Caco-2 (cell line): ENCODE results near the gene KCNA1. TPM values are rescaled to one million over a fixed set of nuclear protein-coding genes. Genes with fewer than 3 reads are reported as not detected.

ENCODE experiments used
- BruUV-seq: library from RNA; stranded (reverse); fragments of 400-500 nt; replicated peaks from 2 replicates; lab custom pipeline; 2021; lab: Mats Ljungman, UMichigan
- CTCF ChIA-PET: fragments of 300-600 bp; sonication (Branson Sonifier 250); formaldehyde crosslinking; loops from one replicate; lab custom pipeline; 2022; ENCODE audit warnings: antibody characterized with exemption; lab: Charles Lee
- POLR2A ChIA-PET: fragments of 300-600 bp; sonication (Branson Sonifier 250); formaldehyde crosslinking; loops from one replicate; lab custom pipeline; 2022; ENCODE audit warnings: antibody characterized with exemption; lab: Charles Lee
- DNase-seq, 2 experiments: peaks; one replicate each; pipeline versions ENCODE4 v3.0.0 to v3.0.0-alpha.2; 2020 to 2022
- H3K27me3 ChIP-seq: replicated peaks from 2 replicates; pipeline ENCODE4 v1.6.0; 2011; ENCODE audit warnings: low read length; ENCODE audit not compliant: control insufficient read depth, insufficient read depth
- H3K36me3 ChIP-seq: 2 replicates; pipeline ENCODE4 v1.5.1; 2011; ENCODE audit warnings: low read length; ENCODE audit not compliant: control insufficient read depth, insufficient read depth
- H3K4me1 ChIP-seq: fragments of 250-450 bp; sonication (Bioruptor Pico); 2 replicates; pipeline ENCODE4 v1.5.1; 2020; ENCODE audit warnings: mild to moderate bottlenecking
- H3K4me3 ChIP-seq: 2 replicates; pipeline ENCODE4 v1.5.1; 2011; ENCODE audit warnings: low read depth, mild to moderate bottlenecking, control low read depth, low read length
- H3K9me3 ChIP-seq: fragments of 250-450 bp; sonication (Bioruptor Pico); 2 replicates; pipeline ENCODE4 v1.5.1; 2020; ENCODE audit warnings: mild to moderate bottlenecking, moderate library complexity
- H3K27ac Mint-ChIP-seq: one replicate; pipeline ENCODE4 v1.8.0; 2022; ENCODE audit warnings: mixed read lengths; ENCODE audit not compliant: unreplicated experiment
- H3K27me3 Mint-ChIP-seq: one replicate; pipeline ENCODE4 v1.8.0; 2022; ENCODE audit warnings: mixed read lengths; ENCODE audit not compliant: insufficient read depth, unreplicated experiment
- H3K36me3 Mint-ChIP-seq: one replicate; pipeline ENCODE4 v1.8.0; 2022; ENCODE audit warnings: mild to moderate bottlenecking, mixed read lengths; ENCODE audit not compliant: insufficient read depth, unreplicated experiment
- H3K4me1 Mint-ChIP-seq: one replicate; pipeline ENCODE4 v1.8.0; 2022; ENCODE audit warnings: low read depth, mixed read lengths; ENCODE audit not compliant: unreplicated experiment
- H3K4me3 Mint-ChIP-seq: one replicate; pipeline ENCODE4 v1.8.0; 2022; ENCODE audit warnings: mild to moderate bottlenecking, moderate library complexity, mixed read lengths; ENCODE audit not compliant: unreplicated experiment
- H3K9me3 Mint-ChIP-seq: one replicate; pipeline ENCODE4 v1.8.0; 2022; ENCODE audit warnings: mixed read lengths; ENCODE audit not compliant: unreplicated experiment
- intact Hi-C: fragments of 100-400 bp; cut with micrococcal nuclease; formaldehyde crosslinking; loops from one replicate; pipeline ENCODE4 v1.10.0; 2022; ENCODE audit not compliant: unreplicated experiment
- total RNA-seq: library from RNA; stranded (reverse); gene quantifications from 2 replicates; pipeline ENCODE4 v1.2.3, GENCODE V29; 2022
- TF ChIP-seq, protein P1 (sequence below), 2 experiments: fragments of 200-600 bp in 1 of 2; IDR thresholded peaks; 1 replicate in 1 of 2; 2 replicates in 1 of 2; pipeline versions ENCODE4 v1.5.1 to v1.8.0; 2011 to 2022; ENCODE audit warnings: antibody characterized with exemption in 1 of 2, control low read depth in 1 of 2, inconsistent platforms in 1 of 2, low read depth in 1 of 2, low read length in 1 of 2, mild to moderate bottlenecking in 1 of 2, moderate library complexity in 1 of 2; ENCODE audit not compliant: insufficient read depth in 1 of 2, severe bottlenecking in 1 of 2, unreplicated experiment in 1 of 2

The KCNA1 gene
- total RNA-seq, 1 experiment from 2014 or later, result not detected

DNA sequence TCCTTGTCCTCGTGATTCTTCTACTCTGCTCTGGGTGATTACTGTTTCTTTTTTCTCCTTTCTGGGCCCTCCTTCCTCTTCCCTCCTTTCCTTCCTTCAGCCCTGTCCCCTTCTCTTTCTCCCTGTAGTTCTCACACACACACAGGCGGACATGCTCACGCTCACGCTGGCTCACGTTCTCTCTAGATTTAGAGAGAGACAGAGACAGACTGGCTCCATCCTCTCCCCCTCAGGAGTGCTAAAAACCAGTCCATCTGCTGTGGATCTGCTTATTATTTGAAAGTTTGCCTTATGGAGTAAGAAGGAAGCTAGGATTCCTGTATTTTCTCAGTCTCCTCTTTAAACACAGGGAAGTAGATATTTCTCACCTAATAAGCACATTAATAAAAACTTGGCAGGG lies 48.1 kb downstream of the KCNA1 start:
- Histone ChIP-seq H3K4me1 (peaks cover 4% of the 10 kb centered on the region), H3K27me3 (peaks cover 3% of the 10 kb centered on the region), H3K4me3 (no peak overlapping the region), H3K36me3 (no peaks in the 10 kb centered on the region), H3K9me3 (no peaks in the 10 kb centered on the region)
- H3K4me3 Mint-ChIP-seq, result no peak overlapping the region
- no peak overlapping the region for H3K27ac Mint-ChIP-seq
- DNase-seq, result no peak
- H3K27me3 Mint-ChIP-seq, result peaks cover 58% of the 10 kb centered on the region
- CTCF ChIA-PET, result no interaction called here
- no peaks in the 10 kb centered on the region for H3K9me3 Mint-ChIP-seq
- TF ChIP-seq, protein P1, sequence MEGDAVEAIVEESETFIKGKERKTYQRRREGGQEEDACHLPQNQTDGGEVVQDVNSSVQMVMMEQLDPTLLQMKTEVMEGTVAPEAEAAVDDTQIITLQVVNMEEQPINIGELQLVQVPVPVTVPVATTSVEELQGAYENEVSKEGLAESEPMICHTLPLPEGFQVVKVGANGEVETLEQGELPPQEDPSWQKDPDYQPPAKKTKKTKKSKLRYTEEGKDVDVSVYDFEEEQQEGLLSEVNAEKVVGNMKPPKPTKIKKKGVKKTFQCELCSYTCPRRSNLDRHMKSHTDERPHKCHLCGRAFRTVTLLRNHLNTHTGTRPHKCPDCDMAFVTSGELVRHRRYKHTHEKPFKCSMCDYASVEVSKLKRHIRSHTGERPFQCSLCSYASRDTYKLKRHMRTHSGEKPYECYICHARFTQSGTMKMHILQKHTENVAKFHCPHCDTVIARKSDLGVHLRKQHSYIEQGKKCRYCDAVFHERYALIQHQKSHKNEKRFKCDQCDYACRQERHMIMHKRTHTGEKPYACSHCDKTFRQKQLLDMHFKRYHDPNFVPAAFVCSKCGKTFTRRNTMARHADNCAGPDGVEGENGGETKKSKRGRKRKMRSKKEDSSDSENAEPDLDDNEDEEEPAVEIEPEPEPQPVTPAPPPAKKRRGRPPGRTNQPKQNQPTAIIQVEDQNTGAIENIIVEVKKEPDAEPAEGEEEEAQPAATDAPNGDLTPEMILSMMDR (IDR thresholded peaks at IDR 0.05; ENCODE audit: insufficient read depth in 1 of 2, low read depth in 1 of 2, low read length in 1 of 2, severe bottlenecking in 1 of 2, unreplicated experiment in 1 of 2), result no peak
- intact Hi-C loops, result no loop called here
- BruUV-seq, result no TSS peak
- no peaks in the 10 kb centered on the region for H3K36me3 Mint-ChIP-seq
- H3K4me1 Mint-ChIP-seq, result no peaks in the 10 kb centered on the region
- POLR2A ChIA-PET, result no interaction called here

GRCh38 chr12:4958697-4959375 lies 49.1 kb downstream of the KCNA1 start:
- Mint-ChIP-seq H3K27me3 (peaks cover 48% of the 10 kb centered on the region), H3K36me3 (no peaks in the 10 kb centered on the region), H3K27ac (no peak overlapping the region), H3K4me3 (no peak overlapping the region), H3K4me1 (peaks cover 9% of the 10 kb centered on the region), H3K9me3 (no peaks in the 10 kb centered on the region)
- no peak overlapping the region for H3K4me3 ChIP-seq
- DNase-seq, result no peak
- TF ChIP-seq, protein P1 (IDR thresholded peaks at IDR 0.05; ENCODE audit: insufficient read depth in 1 of 2, low read depth in 1 of 2, low read length in 1 of 2, severe bottlenecking in 1 of 2, unreplicated experiment in 1 of 2), result no peak
- BruUV-seq, result no TSS peak
- H3K9me3 ChIP-seq, result no peaks in the 10 kb centered on the region
- peaks cover 13% of the 10 kb centered on the region for H3K4me1 ChIP-seq
- peaks cover 3% of the 10 kb centered on the region for H3K27me3 ChIP-seq
- POLR2A ChIA-PET, result no interaction called here
- H3K36me3 ChIP-seq, result no peaks in the 10 kb centered on the region
- intact Hi-C loops, result no loop called here
- CTCF ChIA-PET, result no interaction called here

DNA sequence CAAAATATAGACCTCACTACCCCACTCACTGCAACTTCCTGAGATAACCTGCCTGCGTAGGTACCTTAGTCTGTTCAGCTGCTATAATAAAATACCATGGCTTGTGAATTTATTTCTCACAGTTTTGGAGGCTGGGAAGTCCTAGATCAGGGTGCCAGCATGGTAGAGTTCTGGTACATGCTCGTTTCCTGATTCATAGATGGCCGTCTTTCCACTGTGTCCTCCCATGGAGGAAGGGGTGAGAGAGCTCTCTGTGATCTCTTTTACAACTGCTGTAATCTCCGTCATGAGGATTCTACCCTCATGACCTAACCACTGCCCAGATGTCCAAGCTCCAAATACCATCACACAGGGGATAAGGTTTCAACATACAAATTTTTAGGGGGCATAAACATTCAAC lies 49.7 kb downstream of the KCNA1 start:
- no peak overlapping the region for H3K4me3 ChIP-seq
- no TSS peak for BruUV-seq
- ChIA-PET CTCF (no interaction called here), POLR2A (no interaction called here)
- Mint-ChIP-seq H3K36me3 (no peaks in the 10 kb centered on the region), H3K4me1 (peaks cover 14% of the 10 kb centered on the region), H3K9me3 (no peaks in the 10 kb centered on the region), H3K4me3 (no peak overlapping the region), H3K27ac (no peak overlapping the region), H3K27me3 (peaks cover 50% of the 10 kb centered on the region)
- peaks cover 3% of the 10 kb centered on the region; the same call in 1 of the 2 replicates for H3K27me3 ChIP-seq
- TF ChIP-seq, protein P1 (IDR thresholded peaks at IDR 0.05; ENCODE audit: insufficient read depth in 1 of 2, low read depth in 1 of 2, low read length in 1 of 2, severe bottlenecking in 1 of 2, unreplicated experiment in 1 of 2), result no peak
- DNase-seq, result no peak
- H3K4me1 ChIP-seq, result peaks cover 13% of the 10 kb centered on the region
- intact Hi-C loops, result no loop called here
- no peaks in the 10 kb centered on the region for H3K36me3 ChIP-seq
- H3K9me3 ChIP-seq, result no peaks in the 10 kb centered on the region
